ENCODE measurements around the gene RALGAPA2.
A peak's percentile ranks its signal among the peaks of the same experiment; 100 is the strongest.

GRCh38 chr20:20410678-20411077 is 301.8 kb downstream of the RALGAPA2 start:
- TF ChIP-seq CTCF (IDR thresholded peaks at IDR 0.05) (no peak), POLR2A (IDR thresholded peaks at IDR 0.05) (peak in 1 of 3 donors; percentile 15)

All from body of pancreas (tissue), 4 donors.